Tongue (tissue), 2 donors: ENCODE results near the gene CFAP99. TPM values are rescaled to one million over a fixed set of nuclear protein-coding genes. Genes with fewer than 3 reads are reported as not detected.
A peak's percentile ranks its signal among the peaks of the same experiment; 100 is the strongest.

Experiments used
- DNase-seq: peaks from one replicate; pipeline ENCODE4 v3.0.0-alpha.2; 2015
- total RNA-seq: library from RNA; depleted of rRNA; stranded (reverse); fragments of >200 nt; gene quantifications from one replicate; pipeline ENCODE4 v1.2.3, GENCODE V29; 2014

The CFAP99 gene
- total RNA-seq, 1 donor from 2014 or later, result not detected

- no peak for DNase-seq
These were observed 6.2 kb upstream of the CFAP99 start for GRCh38 chr4:2412534-2412884.

- DNase-seq, result peak; percentile 77
These were observed 5.7 kb upstream of the CFAP99 start for GRCh38 chr4:2412885-2413716.

- no peak for DNase-seq
These were observed 4.7 kb upstream of the CFAP99 start for GRCh38 chr4:2413821-2414610.

- DNase-seq, result no peak
These were observed 3.5 kb upstream of the CFAP99 start for GRCh38 chr4:2415213-2415612.

- no peak for DNase-seq
These were observed 2.7 kb upstream of the CFAP99 start for GRCh38 chr4:2415881-2416563.

- DNase-seq, result no peak
These were observed 2.1 kb upstream of the CFAP99 start for GRCh38 chr4:2416564-2417225.

- DNase-seq, result no peak
These were observed 1.5 kb upstream of the CFAP99 start for GRCh38 chr4:2417226-2417764.

- DNase-seq, result no peak
These were observed 748 bp upstream of the CFAP99 start, which contains the start of gene ZFYVE28 for GRCh38 chr4:2417765-2418649. Gene ZFYVE28, minus strand, starts transcription at chr4:2418645. Its CDS starts 322 bp downstream, at chr4:2418323.

GRCh38 chr4:2419814-2420213, 1.1 kb downstream of the CFAP99 start:
- no peak for DNase-seq

GRCh38 chr4:2421928-2422327, 3.2 kb downstream of the CFAP99 start:
- no peak for DNase-seq

GRCh38 chr4:2423066-2423465, 4.3 kb downstream of the CFAP99 start:
- no peak for DNase-seq

- no peak for DNase-seq
These were observed 4.9 kb downstream of the CFAP99 start for GRCh38 chr4:2423695-2424094.

GRCh38 chr4:2424581-2424980, 5.8 kb downstream of the CFAP99 start:
- DNase-seq, result no peak

- DNase-seq, result no peak
These were observed 6.8 kb downstream of the CFAP99 start for GRCh38 chr4:2425386-2426068.

GRCh38 chr4:2426069-2426397, 7.3 kb downstream of the CFAP99 start:
- DNase-seq, result no peak

GRCh38 chr4:2426711-2427275, 8.0 kb downstream of the CFAP99 start:
- DNase-seq, result no peak

- DNase-seq, result no peak
These were observed 8.9 kb downstream of the CFAP99 start for GRCh38 chr4:2427383-2428334.

- no peak for DNase-seq
These were observed 9.9 kb downstream of the CFAP99 start for GRCh38 chr4:2428496-2429213.
